ENCODE measurements around the gene SRD5A3. TPM values are rescaled to one million over a fixed set of nuclear protein-coding genes. Genes with fewer than 3 reads are reported as not detected.

SRD5A3 gene
- total and polyA plus RNA-seq, 9 of the 15 experiments (the other 6 are each of a cell fraction or from before 2014, with no cell fraction given): 2.5 to 37.0 (median 13.3) TPM

DNA sequence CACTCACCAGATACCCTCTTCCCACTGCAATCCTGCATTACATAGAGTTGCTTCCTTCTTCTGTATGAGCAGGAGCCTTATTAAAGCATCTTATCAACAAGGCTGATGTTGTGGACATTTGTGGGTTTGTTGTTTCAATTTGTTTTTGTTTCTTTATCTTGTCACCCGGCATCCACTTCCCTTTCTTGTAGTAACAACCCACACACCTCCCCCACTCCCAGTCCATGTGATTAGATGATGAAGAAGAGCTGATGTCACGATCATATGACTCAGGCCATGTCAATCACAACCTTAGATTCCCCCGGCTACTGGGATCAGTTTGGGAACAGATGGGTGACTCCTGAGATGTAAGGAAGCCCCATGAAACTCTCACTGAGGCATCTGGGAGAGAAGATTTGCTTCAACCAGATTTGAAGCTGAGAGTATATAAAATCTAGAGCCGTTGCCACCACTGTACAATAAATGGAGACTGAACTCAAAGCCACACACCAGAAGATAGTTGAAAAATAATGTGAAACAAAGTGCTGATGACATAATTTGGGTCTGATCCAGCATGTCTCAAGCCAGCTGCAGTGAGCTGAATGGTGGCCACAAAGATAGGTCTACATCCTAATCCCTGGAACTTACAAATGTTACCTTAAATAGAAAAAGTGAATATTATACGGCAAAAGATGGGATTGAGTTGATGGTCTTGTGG lies 34.1 kb upstream of the SRD5A3 start (continued):
- TF ChIP-seq JUNB (CRISPR knock-in tag; conservative IDR thresholded peaks at IDR 0.05) (no peak; the same call in 1 of the 2 replicates), MAFG (tag; conservative IDR thresholded peaks at IDR 0.05) (peak; percentile 42; the same call in 1 of the 2 replicates), HDAC2 (IDR thresholded peaks at IDR 0.05) (no peak), SPI1 (IDR thresholded peaks at IDR 0.05; ENCODE audit: borderline replicate concordance, low read depth, low read length) (peak; percentile 89), ZNF224 (CRISPR knock-in tag; IDR thresholded peaks at IDR 0.05) (no peak), SMAD2 (IDR thresholded peaks at IDR 0.05; ENCODE audit: low read depth, low read length) (no peak), JUN (IDR thresholded peaks at IDR 0.05; ENCODE audit: borderline replicate concordance, low read depth, low read length) (peak; percentile 85), JUN (CRISPR knock-in tag; IDR thresholded peaks at IDR 0.05; ENCODE audit: borderline replicate concordance) (no peak), STAT5B (CRISPR knock-in tag; IDR thresholded peaks at IDR 0.05) (no peak), THRB (CRISPR knock-in tag; conservative IDR thresholded peaks at IDR 0.05) (no peak), CXXC5 (CRISPR knock-in tag; IDR thresholded peaks at IDR 0.05) (no peak), KLF10 (CRISPR knock-in tag; IDR thresholded peaks at IDR 0.05) (no peak), SREBF2 (CRISPR knock-in tag; IDR thresholded peaks at IDR 0.05) (no peak), BCL6 (CRISPR knock-in tag; IDR thresholded peaks at IDR 0.05) (no peak), TRIM28 (IDR thresholded peaks at IDR 0.05) (no peak), NEUROD1 (IDR thresholded peaks at IDR 0.05; ENCODE audit: borderline replicate concordance, low read depth, low read length, partially characterized antibody) (no peak)
- TF ChIP-seq, protein P1, sequence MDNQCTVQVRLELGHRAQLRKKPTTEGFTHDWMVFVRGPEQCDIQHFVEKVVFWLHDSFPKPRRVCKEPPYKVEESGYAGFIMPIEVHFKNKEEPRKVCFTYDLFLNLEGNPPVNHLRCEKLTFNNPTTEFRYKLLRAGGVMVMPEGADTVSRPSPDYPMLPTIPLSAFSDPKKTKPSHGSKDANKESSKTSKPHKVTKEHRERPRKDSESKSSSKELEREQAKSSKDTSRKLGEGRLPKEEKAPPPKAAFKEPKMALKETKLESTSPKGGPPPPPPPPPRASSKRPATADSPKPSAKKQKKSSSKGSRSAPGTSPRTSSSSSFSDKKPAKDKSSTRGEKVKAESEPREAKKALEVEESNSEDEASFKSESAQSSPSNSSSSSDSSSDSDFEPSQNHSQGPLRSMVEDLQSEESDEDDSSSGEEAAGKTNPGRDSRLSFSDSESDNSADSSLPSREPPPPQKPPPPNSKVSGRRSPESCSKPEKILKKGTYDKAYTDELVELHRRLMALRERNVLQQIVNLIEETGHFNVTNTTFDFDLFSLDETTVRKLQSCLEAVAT (IDR thresholded peaks at IDR 0.05): no peak
- TF ChIP-seq, protein P2, sequence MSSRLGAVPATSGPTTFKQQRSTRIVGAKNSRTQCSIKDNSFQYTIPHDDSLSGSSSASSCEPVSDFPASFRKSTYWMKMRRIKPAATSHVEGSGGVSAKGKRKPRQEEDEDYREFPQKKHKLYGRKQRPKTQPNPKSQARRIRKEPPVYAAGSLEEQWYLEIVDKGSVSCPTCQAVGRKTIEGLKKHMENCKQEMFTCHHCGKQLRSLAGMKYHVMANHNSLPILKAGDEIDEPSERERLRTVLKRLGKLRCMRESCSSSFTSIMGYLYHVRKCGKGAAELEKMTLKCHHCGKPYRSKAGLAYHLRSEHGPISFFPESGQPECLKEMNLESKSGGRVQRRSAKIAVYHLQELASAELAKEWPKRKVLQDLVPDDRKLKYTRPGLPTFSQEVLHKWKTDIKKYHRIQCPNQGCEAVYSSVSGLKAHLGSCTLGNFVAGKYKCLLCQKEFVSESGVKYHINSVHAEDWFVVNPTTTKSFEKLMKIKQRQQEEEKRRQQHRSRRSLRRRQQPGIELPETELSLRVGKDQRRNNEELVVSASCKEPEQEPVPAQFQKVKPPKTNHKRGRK (tag; IDR thresholded peaks at IDR 0.05): no peak
- TF ChIP-seq, protein P3, sequence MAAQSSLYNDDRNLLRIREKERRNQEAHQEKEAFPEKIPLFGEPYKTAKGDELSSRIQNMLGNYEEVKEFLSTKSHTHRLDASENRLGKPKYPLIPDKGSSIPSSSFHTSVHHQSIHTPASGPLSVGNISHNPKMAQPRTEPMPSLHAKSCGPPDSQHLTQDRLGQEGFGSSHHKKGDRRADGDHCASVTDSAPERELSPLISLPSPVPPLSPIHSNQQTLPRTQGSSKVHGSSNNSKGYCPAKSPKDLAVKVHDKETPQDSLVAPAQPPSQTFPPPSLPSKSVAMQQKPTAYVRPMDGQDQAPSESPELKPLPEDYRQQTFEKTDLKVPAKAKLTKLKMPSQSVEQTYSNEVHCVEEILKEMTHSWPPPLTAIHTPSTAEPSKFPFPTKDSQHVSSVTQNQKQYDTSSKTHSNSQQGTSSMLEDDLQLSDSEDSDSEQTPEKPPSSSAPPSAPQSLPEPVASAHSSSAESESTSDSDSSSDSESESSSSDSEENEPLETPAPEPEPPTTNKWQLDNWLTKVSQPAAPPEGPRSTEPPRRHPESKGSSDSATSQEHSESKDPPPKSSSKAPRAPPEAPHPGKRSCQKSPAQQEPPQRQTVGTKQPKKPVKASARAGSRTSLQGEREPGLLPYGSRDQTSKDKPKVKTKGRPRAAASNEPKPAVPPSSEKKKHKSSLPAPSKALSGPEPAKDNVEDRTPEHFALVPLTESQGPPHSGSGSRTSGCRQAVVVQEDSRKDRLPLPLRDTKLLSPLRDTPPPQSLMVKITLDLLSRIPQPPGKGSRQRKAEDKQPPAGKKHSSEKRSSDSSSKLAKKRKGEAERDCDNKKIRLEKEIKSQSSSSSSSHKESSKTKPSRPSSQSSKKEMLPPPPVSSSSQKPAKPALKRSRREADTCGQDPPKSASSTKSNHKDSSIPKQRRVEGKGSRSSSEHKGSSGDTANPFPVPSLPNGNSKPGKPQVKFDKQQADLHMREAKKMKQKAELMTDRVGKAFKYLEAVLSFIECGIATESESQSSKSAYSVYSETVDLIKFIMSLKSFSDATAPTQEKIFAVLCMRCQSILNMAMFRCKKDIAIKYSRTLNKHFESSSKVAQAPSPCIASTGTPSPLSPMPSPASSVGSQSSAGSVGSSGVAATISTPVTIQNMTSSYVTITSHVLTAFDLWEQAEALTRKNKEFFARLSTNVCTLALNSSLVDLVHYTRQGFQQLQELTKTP (IDR thresholded peaks at IDR 0.05; ENCODE audit: low read depth in 1 of 2, partially characterized antibody in 2 of 2): peak in 1 of 2 experiments; percentile 51
